Activated CD8-positive, alpha-beta memory T cell treated with anti-CD3 and anti-CD28 coated beads for 1 hour (primary cell): ENCODE data around the gene FBXO42.
"Not testable (repeated sequence)": the region's sequence is repeated elsewhere in the genome, so short reads cannot be mapped to it uniquely, and the experiment has no call there.

ENCODE experiments used
- DNase-seq, 2 donors: peaks; one replicate each; pipeline ENCODE4 v3.0.0-alpha.2; 2020; ENCODE audit warnings: low read depth in 1 of 2; ENCODE audit errors: extremely low read depth in 1 of 2

The FBXO42 gene

GRCh38 chr1:16266411-16267118, 85.7 kb downstream of the FBXO42 start:
- DNase-seq, result no peak

- DNase-seq, result no peak
Observed at GRCh38 chr1:16262067-16262466, 90.2 kb downstream of the FBXO42 start.

GRCh38 chr1:16260814-16261213, 91.5 kb downstream of the FBXO42 start:
- no peak for DNase-seq

GRCh38 chr1:16258591-16259135, 93.6 kb downstream of the FBXO42 start:
- no peak for DNase-seq

- no peak for DNase-seq
Observed at GRCh38 chr1:16257968-16258367, 94.3 kb downstream of the FBXO42 start.

- not testable (repeated sequence) for DNase-seq
Observed at GRCh38 chr1:16257556-16257955, 94.7 kb downstream of the FBXO42 start.

GRCh38 chr1:16256478-16256877, 95.8 kb downstream of the FBXO42 start:
- no peak for DNase-seq

GRCh38 chr1:16254263-16254928, 97.9 kb downstream of the FBXO42 start:
- no peak for DNase-seq

GRCh38 chr1:16253332-16253922, 98.9 kb downstream of the FBXO42 start:
- DNase-seq, result no peak

- no peak for DNase-seq
Observed at GRCh38 chr1:16252912-16253311, 99.4 kb downstream of the FBXO42 start.

- no peak for DNase-seq
Observed at GRCh38 chr1:16251381-16251780, 100.9 kb downstream of the FBXO42 start.

GRCh38 chr1:16250524-16251251, 101.6 kb downstream of the FBXO42 start:
- DNase-seq, result no peak

GRCh38 chr1:16249596-16250241, 102.6 kb downstream of the FBXO42 start:
- no peak for DNase-seq

GRCh38 chr1:16248603-16249516, 103.4 kb downstream of the FBXO42 start:
- DNase-seq, result no peak

- DNase-seq, result no peak
Observed at GRCh38 chr1:16248007-16248436, 104.3 kb downstream of the FBXO42 start.

GRCh38 chr1:16247441-16247840, 104.8 kb downstream of the FBXO42 start:
- no peak for DNase-seq

- no peak for DNase-seq
Observed at GRCh38 chr1:16246961-16247360, 105.3 kb downstream of the FBXO42 start.

GRCh38 chr1:16246239-16246638, 106.0 kb downstream of the FBXO42 start:
- DNase-seq, result not testable (repeated sequence)

- no peak for DNase-seq
Observed at GRCh38 chr1:16245476-16246196, 106.6 kb downstream of the FBXO42 start.
